HG03575 (cell line): ENCODE data around the gene HSBP1.

Experiments used
- ATAC-seq: cut with Tn5 transposase; IDR thresholded peaks from one replicate; pipeline ENCODE4 v1.9.1; 2021; ENCODE audit not compliant: unreplicated experiment, insufficient number of reproducible peaks, low FRiP score; ENCODE audit errors: extremely low read depth

The HSBP1 gene

GRCh38 chr16:83807710-83808572 is at the start of gene HSBP1:
TSS of gene HSBP1 (plus strand) at chr16:83807978. CDS start at chr16:83808077, 99 bp downstream.
- ATAC-seq = peak; percentile 63

- ATAC-seq = no peak
Observed at GRCh38 chr16:83762141-83762991, 45.4 kb upstream of the HSBP1 start.

GRCh38 chr16:83762992-83763358 is 44.8 kb upstream of the HSBP1 start:
- ATAC-seq = no peak

GRCh38 chr16:83768986-83769385 is 38.8 kb upstream of the HSBP1 start:
- no peak for ATAC-seq

GRCh38 chr16:83769397-83770008 is 38.3 kb upstream of the HSBP1 start:
- no peak for ATAC-seq

- no peak for ATAC-seq
Observed at GRCh38 chr16:83771306-83771942, 36.4 kb upstream of the HSBP1 start.

GRCh38 chr16:83772806-83773205 is 35.0 kb upstream of the HSBP1 start:
- no peak for ATAC-seq

- ATAC-seq = no peak
Observed at GRCh38 chr16:83774066-83774465, 33.7 kb upstream of the HSBP1 start.

GRCh38 chr16:83776944-83777343 is 30.8 kb upstream of the HSBP1 start:
- ATAC-seq = no peak

- no peak for ATAC-seq
Observed at GRCh38 chr16:83779886-83780285, 27.9 kb upstream of the HSBP1 start.

- no peak for ATAC-seq
Observed at GRCh38 chr16:83785455-83785854, 22.3 kb upstream of the HSBP1 start.

- no peak for ATAC-seq
Observed at GRCh38 chr16:83789642-83790401, 18.0 kb upstream of the HSBP1 start.

GRCh38 chr16:83791916-83792315 is 15.9 kb upstream of the HSBP1 start:
- ATAC-seq = no peak

- no peak for ATAC-seq
Observed at GRCh38 chr16:83792391-83792790, 15.4 kb upstream of the HSBP1 start.

- ATAC-seq = no peak
Observed at GRCh38 chr16:83793179-83793578, 14.6 kb upstream of the HSBP1 start.

GRCh38 chr16:83794860-83795554 is 12.8 kb upstream of the HSBP1 start:
- no peak for ATAC-seq

GRCh38 chr16:83797013-83797412 is 10.8 kb upstream of the HSBP1 start:
- no peak for ATAC-seq

GRCh38 chr16:83799336-83799735 is 8.4 kb upstream of the HSBP1 start:
- ATAC-seq = no peak
